GM19035 (cell line): ENCODE measurements around the gene ATG14.
"Not testable (repeated sequence)": the region's sequence is repeated elsewhere in the genome, so short reads cannot be mapped to it uniquely, and the experiment has no call there.

Experiments used
- ATAC-seq: cut with Tn5 transposase; IDR thresholded peaks from one replicate; pipeline ENCODE4 v1.9.1; 2021; ENCODE audit not compliant: unreplicated experiment

ATG14 gene, protein sequence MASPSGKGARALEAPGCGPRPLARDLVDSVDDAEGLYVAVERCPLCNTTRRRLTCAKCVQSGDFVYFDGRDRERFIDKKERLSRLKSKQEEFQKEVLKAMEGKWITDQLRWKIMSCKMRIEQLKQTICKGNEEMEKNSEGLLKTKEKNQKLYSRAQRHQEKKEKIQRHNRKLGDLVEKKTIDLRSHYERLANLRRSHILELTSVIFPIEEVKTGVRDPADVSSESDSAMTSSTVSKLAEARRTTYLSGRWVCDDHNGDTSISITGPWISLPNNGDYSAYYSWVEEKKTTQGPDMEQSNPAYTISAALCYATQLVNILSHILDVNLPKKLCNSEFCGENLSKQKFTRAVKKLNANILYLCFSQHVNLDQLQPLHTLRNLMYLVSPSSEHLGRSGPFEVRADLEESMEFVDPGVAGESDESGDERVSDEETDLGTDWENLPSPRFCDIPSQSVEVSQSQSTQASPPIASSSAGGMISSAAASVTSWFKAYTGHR

GRCh38 chr14:55411426-55412389 lies at the start of gene ATG14:
Gene ATG14, minus strand, starts transcription at chr14:55411830. Its CDS starts 8 bp downstream, at chr14:55411822.
- ATAC-seq, result peak; percentile 99

- peak; percentile 80 for ATAC-seq
Measured at GRCh38 chr14:55458800-55459515, 47.3 kb upstream of the ATG14 start.

- ATAC-seq, result no peak
Measured at GRCh38 chr14:55457496-55457895, 45.9 kb upstream of the ATG14 start.

- not testable (repeated sequence) for ATAC-seq
Measured at GRCh38 chr14:55456411-55456810, 44.8 kb upstream of the ATG14 start.

GRCh38 chr14:55454264-55455002 lies 42.8 kb upstream of the ATG14 start:
- no peak for ATAC-seq

- no peak for ATAC-seq
Measured at GRCh38 chr14:55451950-55452349, 40.3 kb upstream of the ATG14 start.

GRCh38 chr14:55451398-55451797 lies 39.8 kb upstream of the ATG14 start:
- ATAC-seq, result no peak

DNA sequence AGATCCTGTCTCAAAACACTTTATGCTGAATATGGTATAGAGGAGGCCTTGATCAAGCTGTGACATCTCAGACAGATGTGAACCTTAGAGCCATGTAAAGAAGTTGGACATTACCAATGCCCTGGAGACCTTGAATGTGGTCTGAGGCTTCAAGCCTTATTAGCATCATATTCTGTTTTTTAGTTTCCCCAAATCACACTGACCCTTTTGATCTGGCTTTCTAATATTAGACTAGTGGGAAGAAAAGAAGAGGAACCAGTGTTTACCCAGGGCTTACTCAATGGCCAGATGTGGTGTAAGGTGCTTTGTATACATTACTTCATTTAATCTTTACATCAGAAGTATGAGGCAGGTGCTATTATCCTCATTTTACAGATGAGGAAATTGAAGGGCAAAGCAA lies 39.4 kb upstream of the ATG14 start:
- ATAC-seq, result no peak

- no peak for ATAC-seq
Measured at GRCh38 chr14:55450539-55450938, 38.9 kb upstream of the ATG14 start.

DNA sequence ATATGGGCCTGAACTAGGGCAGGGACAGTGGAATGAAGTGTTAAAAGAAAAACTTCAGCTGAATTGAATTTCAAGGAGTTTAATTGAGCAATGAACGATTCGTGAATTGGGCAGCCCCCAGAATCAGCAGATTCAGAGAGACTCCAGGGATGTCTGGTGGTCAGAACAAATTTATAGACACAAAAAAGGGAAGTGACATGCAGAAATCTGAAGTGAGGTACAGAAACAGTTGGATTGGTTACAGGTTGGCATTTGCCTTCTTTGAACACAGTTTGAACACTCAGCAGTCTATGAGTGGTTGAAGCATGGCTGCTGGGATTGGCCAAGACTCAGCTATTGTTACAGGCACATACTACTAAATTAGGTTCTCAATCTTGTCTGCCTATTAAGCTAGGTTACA lies 38.5 kb upstream of the ATG14 start:
- ATAC-seq, result no peak

GRCh38 chr14:55449116-55449515 lies 37.5 kb upstream of the ATG14 start:
- no peak for ATAC-seq

DNA sequence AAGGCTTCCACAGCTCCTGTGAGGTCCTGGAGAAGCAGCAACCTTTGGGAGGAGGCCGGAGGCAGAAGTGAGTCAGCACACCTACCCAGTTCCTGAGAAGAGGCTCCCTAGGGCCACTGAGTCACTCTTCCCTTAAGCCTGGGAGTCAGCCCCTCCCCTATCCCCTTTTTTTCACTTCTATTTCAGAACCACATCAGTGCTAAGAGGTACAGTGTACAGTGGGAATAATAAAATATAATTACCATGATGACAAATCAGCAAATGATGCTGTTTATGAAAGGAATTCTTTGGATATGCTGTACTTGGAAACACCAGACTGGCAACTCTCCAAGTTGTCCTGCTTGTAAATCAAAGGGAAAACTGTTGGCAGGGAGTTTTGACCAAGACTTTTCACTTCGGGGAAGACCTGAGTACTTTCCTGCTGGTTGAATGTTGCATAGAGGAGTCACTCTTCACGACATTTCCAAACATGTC lies 36.5 kb upstream of the ATG14 start:
- no peak for ATAC-seq

- ATAC-seq, result no peak
Measured at GRCh38 chr14:55446833-55447232, 35.2 kb upstream of the ATG14 start.

DNA sequence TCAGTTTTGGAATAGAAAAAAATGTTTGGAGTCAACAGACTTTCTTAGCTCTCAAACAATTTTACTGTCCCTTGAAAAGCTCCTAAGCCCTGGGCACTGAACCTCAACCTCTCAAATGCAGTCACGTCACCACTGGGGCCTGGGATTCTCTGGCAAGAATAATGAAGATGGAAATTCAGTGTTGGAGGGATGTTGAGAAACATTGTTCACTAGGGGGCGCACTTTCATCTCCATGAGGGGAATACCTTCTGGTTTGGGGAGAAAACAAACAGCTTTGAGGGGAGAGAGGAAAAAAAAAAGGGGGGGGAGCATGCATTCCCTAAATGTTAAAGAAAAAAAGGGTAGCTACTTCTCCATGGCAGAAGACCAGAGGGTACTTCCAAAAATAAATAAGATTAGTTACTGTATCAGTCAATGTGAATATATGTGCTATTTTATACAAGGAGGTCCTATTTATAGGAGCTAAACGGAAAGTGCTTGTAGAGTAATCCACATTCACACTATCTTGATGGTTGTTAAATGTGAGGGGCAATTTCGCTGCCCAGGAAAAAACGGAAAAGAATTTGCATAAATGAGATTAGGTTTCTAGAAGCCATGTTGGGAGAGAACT lies 34.6 kb upstream of the ATG14 start:
- no peak for ATAC-seq

DNA sequence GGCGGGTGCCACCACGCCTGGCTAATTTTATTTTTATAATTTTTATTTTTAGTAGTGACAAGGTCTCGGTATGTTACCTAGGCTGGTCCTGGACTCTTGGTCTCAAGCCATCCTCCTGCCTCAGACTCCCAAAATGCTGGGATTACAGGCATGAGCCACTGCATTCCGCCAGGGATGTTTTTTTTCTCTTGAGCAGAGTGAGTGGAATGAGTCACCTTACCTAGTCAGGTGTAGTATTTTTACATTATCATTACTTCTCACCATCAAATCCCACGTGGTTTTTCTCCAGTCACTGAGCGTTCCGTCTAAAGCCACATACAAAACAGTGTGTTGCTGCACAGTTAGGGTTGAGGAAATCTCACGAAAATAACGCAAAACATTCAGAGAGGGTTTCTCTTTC lies 29.7 kb upstream of the ATG14 start:
- no peak for ATAC-seq

DNA sequence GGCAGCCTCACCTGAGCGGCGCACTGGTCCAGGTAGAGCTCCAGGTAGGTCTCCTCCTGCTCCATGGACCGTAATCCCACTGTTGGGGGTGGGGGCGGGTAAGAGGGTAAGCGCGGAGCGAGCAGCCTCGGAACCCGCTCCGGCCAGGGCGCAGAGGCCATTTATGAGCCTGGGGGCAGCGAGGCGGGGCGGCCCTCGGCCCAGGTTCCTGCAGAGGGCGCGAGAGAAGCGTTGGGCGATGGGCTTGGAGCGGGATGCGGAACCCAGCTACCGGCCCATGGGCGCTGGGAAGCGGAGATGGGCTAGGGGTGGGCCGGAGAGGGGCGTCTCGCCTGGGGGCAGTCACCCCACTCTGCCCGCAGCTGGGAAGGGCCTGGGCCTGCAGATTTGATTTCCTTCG lies 28.8 kb upstream of the ATG14 start, which contains the start of gene TBPL2:
Gene TBPL2 (minus strand): TSS at position 232 of the 400 bp plus-strand sequence. CDS start 167 bp downstream, at position 65.
- no peak for ATAC-seq

GRCh38 chr14:55438066-55438683 lies 26.5 kb upstream of the ATG14 start:
- ATAC-seq, result no peak

GRCh38 chr14:55436931-55437330 lies 25.3 kb upstream of the ATG14 start:
- no peak for ATAC-seq

- ATAC-seq, result no peak
Measured at GRCh38 chr14:55436519-55436918, 24.9 kb upstream of the ATG14 start.
